HG03097 (cell line): ENCODE measurements around the gene NCAPG2.

Source experiments
- ATAC-seq: cut with Tn5 transposase; IDR thresholded peaks from one replicate; pipeline ENCODE4 v1.9.1; 2021; ENCODE audit not compliant: unreplicated experiment, low FRiP score

NCAPG2 gene

DNA sequence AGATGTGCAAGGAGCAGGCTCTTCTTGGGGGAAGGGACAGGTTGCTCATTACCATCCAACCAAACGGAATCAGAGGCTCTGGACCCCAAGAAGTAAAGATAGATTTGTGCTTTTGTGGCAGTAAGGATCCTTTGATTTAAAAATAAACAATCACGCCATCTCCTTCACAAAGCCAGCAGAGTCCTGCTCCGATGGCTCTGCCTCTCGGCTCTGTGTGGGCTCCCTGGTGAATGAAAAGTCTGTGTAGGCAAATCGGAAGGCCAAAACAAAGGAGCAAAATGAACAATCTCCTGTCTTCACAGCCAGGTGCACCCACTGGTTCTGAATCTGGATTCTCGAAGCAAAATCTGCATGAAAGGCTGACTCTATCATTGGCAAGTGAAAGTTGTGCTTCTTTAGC, 120.8 kb downstream of the NCAPG2 start:
- no peak for ATAC-seq

DNA sequence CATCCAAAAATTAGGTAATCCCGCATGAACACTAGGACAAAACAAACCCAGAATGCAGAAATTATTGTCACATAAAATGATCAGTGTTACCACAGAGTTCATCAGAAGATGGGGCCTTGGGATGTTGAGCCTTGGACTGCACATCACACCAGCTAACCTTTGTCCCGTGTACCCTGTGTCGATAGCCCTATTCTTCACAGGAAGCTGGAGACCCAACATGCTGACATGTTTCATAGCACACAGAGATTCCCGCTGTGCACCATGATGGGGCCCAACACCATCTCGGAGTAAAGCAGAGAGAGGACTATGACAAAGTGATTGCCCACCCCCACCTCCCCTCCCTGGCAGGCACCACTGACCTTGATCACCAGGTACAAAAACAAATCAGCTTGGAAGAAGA, 121.5 kb downstream of the NCAPG2 start:
- no peak for ATAC-seq

DNA sequence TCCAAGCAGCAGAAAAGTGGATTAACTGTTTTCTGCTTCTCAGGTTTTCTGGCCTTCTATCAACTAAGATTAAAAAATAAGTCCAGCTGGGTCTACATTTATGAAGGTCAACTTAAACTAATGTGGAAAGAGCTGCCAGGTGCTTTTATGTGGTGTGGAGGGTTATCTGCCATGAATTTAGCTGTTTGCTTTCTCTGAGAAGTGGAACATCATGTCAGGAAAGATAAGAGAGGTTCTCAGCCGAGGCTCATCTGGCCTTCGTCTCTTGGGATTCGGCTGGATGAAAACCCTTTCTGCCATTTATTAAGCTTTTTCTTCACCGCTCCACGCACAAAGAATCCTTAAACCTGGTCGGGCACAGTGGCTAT, 122.5 kb downstream of the NCAPG2 start:
- no peak for ATAC-seq

DNA sequence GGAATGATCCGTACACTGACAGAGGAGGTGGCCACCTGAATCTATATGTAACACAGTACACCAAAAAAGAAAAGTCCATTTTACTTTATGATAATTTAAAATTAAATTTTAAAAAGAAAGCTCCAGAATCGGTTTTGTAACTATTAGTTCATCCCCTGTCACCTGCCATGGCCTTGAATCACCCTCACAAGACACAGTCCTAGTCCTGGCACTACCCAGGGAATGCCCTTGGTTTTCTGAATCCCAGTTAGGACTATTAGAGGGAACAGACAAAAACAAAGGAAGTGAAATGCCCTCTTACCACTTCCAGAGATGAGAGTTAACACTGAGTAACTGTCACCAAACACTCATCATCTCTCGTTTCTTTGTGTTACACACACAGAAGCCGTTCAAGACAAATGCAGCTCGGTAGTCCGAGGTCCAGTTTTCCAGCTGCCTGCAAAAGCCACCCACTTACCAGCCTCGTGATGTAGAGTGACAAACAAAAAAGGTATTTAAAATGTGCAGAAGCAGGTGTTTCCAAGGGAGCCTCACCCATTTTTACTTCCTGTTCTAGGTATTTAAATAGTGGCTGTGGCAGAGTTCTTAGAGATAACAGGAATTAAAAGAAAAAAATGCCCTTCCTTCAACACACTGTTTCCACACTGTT, 123.0 kb downstream of the NCAPG2 start:
- no peak for ATAC-seq
